K562 (cell line): ENCODE data around the gene DCAF17. TPM values are rescaled to one million over a fixed set of nuclear protein-coding genes. Genes with fewer than 3 reads are reported as not detected.

Experiments used
- CREB1 ChIP-seq, 2 experiments: sonication (generic) in 1 of 2; formaldehyde crosslinking in 1 of 2; IDR thresholded peaks; 2 replicates each; pipeline versions ENCODE4 v1.6.1 to v1.8.0; 2012 to 2022; ENCODE audit warnings: inconsistent platforms in 1 of 2, mild to moderate bottlenecking in 1 of 2, missing genetic modification reagents in 1 of 2, moderate library complexity in 1 of 2
- CTBP1 ChIP-seq: fragments of 450-650 bp; IDR thresholded peaks from 2 replicates; pipeline ENCODE4 v1.6.1; 2016; ENCODE audit warnings: borderline replicate concordance
- CUX1 ChIP-seq: fragments of 200-800 bp; sonication (Bioruptor generic); IDR thresholded peaks from 2 replicates; pipeline ENCODE4 v1.6.1; 2016; ENCODE audit warnings: missing genetic modification characterization, missing compliant biosample characterization
- DPF2 ChIP-seq: fragments of 450-650 bp; IDR thresholded peaks from 2 replicates; pipeline ENCODE4 v1.6.1; 2016
- ELK1 ChIP-seq: sonication (generic); formaldehyde crosslinking; IDR thresholded peaks from 2 replicates; pipeline ENCODE4 v1.8.1; 2022; ENCODE audit warnings: missing genetic modification reagents
- HIVEP1 ChIP-seq: fragments of 250-450 bp; sonication (Bioruptor Pico); IDR thresholded peaks from 2 replicates; pipeline ENCODE4 v1.4.0; 2020; ENCODE audit warnings: mild to moderate bottlenecking
- NFXL1 ChIP-seq: fragments of 450-650 bp; formaldehyde crosslinking; IDR thresholded peaks from 2 replicates; pipeline ENCODE4 v1.4.0; 2021; ENCODE audit warnings: mild to moderate bottlenecking
- SIRT6 ChIP-seq: IDR thresholded peaks from one replicate; pipeline ENCODE4 v1.6.1; 2012; ENCODE audit warnings: low read depth, mild to moderate bottlenecking, control low read depth, inconsistent platforms, low read length, moderate library complexity
- ZBTB5 ChIP-seq: fragments of 450-650 bp; IDR thresholded peaks from 2 replicates; pipeline ENCODE4 v1.6.1; 2017; ENCODE audit warnings: antibody characterized with exemption
- ZFP91 ChIP-seq: sonication (generic); formaldehyde crosslinking; IDR thresholded peaks from 2 replicates; pipeline ENCODE4 v1.8.0; 2022; ENCODE audit warnings: mild to moderate bottlenecking, missing genetic modification reagents
- ZNF639 ChIP-seq, 2 experiments: fragments of 200-800 bp in 1 of 2; sonication (Bioruptor generic) in 1 of 2; sonication (generic) in 1 of 2; formaldehyde crosslinking in 1 of 2; IDR thresholded peaks in 1 of 2; conservative IDR thresholded peaks in 1 of 2; 2 replicates each; pipeline versions ENCODE4 v1.5.0 to v1.6.1; 2016 to 2020; ENCODE audit warnings: missing compliant biosample characterization in 1 of 2, missing genetic modification characterization in 1 of 2, missing genetic modification reagents in 1 of 2
- ZNF668 ChIP-seq: fragments of 250-450 bp; sonication (Bioruptor Pico); IDR thresholded peaks from 2 replicates; pipeline ENCODE4 v1.8.0; 2022; ENCODE audit warnings: mild to moderate bottlenecking, inconsistent platforms
- ZNF764 ChIP-seq: fragments of 250-450 bp; sonication (Bioruptor Pico); IDR thresholded peaks from 2 replicates; pipeline ENCODE4 v1.4.0; 2020; ENCODE audit warnings: low read depth, mild to moderate bottlenecking, moderate library complexity
- ZNF780A ChIP-seq: fragments of 250-450 bp; sonication (Bioruptor Pico); IDR thresholded peaks from 2 replicates; pipeline ENCODE4 v1.5.0; 2021; ENCODE audit warnings: mild to moderate bottlenecking
- ZNF785 ChIP-seq: fragments of 250-450 bp; sonication (Bioruptor Pico); IDR thresholded peaks from 2 replicates; pipeline ENCODE4 v1.4.0; 2020; ENCODE audit warnings: mild to moderate bottlenecking
- polyA plus RNA-seq, 8 experiments: library from polyadenylated mRNA; depleted of rRNA in 4 of 8; stranded (reverse) in 5 of 8; unstranded in 3 of 8; fragments of >200 nt; fragmentation: Nextera tagmentation in 2 of 8; fragmentation: Illumina TruSeq in 1 of 8; extraction: Ambion mirVana in 2 of 8; extraction: Trizol in 1 of 8; gene quantifications; 2 replicates each; pipeline versions ENCODE4 v1.2.1 to v1.2.3, GENCODE V29; 2011 to 2014; ENCODE audit warnings: inconsistent platforms in 1 of 8, missing spikeins in 1 of 8
- total RNA-seq, 7 experiments: library from RNA; depleted of rRNA in 6 of 7; stranded (reverse); fragments of >200 nt in 6 of 7; fragmentation: Illumina TruSeq in 2 of 7; extraction: Trizol in 2 of 7; gene quantifications; 2 replicates each; pipeline versions ENCODE4 v1.2.1 to v1.2.3, GENCODE V29; 2011 to 2021; ENCODE audit warnings: low replicate concordance in 1 of 7

DCAF17 gene
- total and polyA plus RNA-seq, 9 of the 15 experiments (the other 6 are each of a cell fraction or from before 2014, with no cell fraction given): 10.0 to 38.5 (median 27.1) TPM

GRCh38 chr2:171522052-171522787, 88.2 kb downstream of the DCAF17 start, which contains the start of gene CYBRD1 (continued):
- TF ChIP-seq ZNF639 (CRISPR knock-in tag; conservative IDR thresholded peaks at IDR 0.05 in 1 of 2, IDR thresholded peaks at IDR 0.05 in 1 of 2) (no peak), HIVEP1 (CRISPR knock-in tag) (no peak), DPF2 (peak; percentile 42; the same call in 1 of the 2 replicates), CREB1 (IDR thresholded peaks at IDR 0.05) (peak; percentile 29; the same call in 1 of the 2 replicates), CREB1 (CRISPR knock-in tag; IDR thresholded peaks at IDR 0.05) (no peak), CUX1 (no peak), ELK1 (CRISPR knock-in tag) (no peak), ZNF764 (CRISPR knock-in tag) (no peak; the same call in 1 of the 2 replicates), ZFP91 (no peak), ZBTB5 (no peak), ZNF668 (CRISPR knock-in tag) (no peak), ZNF785 (CRISPR knock-in tag) (no peak), ZNF780A (no peak), SIRT6 (no peak), CTBP1 (peak; percentile 72; the same call in 1 of the 2 replicates), NFXL1 (no peak)
